Urinary bladder (tissue), 4 donors: ENCODE data around the gene TIMP1. TPM values are rescaled to one million over a fixed set of nuclear protein-coding genes. Genes with fewer than 3 reads are reported as not detected.
"Not testable (repeated sequence)": the region's sequence is repeated elsewhere in the genome, so short reads cannot be mapped to it uniquely, and the experiment has no call there.

Experiments
- DNase-seq: peaks from one replicate; pipeline ENCODE4 v3.0.0-alpha.2; 2015; ENCODE audit errors: extremely low spot score
- H3K27ac ChIP-seq: one replicate; pipeline ENCODE4 v1.5.1; 2013; ENCODE audit warnings: low read depth, mild to moderate bottlenecking, moderate library complexity
- H3K36me3 ChIP-seq: one replicate; pipeline ENCODE4 v1.6.1; 2013; ENCODE audit warnings: mild to moderate bottlenecking, moderate library complexity; ENCODE audit not compliant: insufficient read depth
- H3K4me1 ChIP-seq: one replicate; pipeline ENCODE4 v1.6.1; 2013; ENCODE audit warnings: mild to moderate bottlenecking, moderate library complexity; ENCODE audit not compliant: insufficient read depth
- H3K4me3 ChIP-seq: one replicate; pipeline ENCODE4 v1.5.1; 2013; ENCODE audit warnings: low read depth, low read length
- WGBS: extraction: QIAGEN DNeasy Blood & Tissue Kit; methylation state at CpG from one replicate; pipeline ENCODE4 v1.1.7; 2013; 5-methylcytosine and 5-hydroxymethylcytosine counted together
- polyA plus RNA-seq: library from polyadenylated mRNA; stranded (reverse); fragments of 200-250 nt; gene quantifications from one replicate; pipeline ENCODE4 v1.2.3, GENCODE V29; 2013
- total RNA-seq: library from RNA; depleted of rRNA; stranded (reverse); fragments of >200 nt; gene quantifications from one replicate; pipeline ENCODE4 v1.2.3, GENCODE V29; 2014
- donor health status: healthy with polysubstance abuse.
- donor health status: healthy.

Gene TIMP1
- total and polyA plus RNA-seq, 2 donors, result 77.2 to 555 TPM

DNA sequence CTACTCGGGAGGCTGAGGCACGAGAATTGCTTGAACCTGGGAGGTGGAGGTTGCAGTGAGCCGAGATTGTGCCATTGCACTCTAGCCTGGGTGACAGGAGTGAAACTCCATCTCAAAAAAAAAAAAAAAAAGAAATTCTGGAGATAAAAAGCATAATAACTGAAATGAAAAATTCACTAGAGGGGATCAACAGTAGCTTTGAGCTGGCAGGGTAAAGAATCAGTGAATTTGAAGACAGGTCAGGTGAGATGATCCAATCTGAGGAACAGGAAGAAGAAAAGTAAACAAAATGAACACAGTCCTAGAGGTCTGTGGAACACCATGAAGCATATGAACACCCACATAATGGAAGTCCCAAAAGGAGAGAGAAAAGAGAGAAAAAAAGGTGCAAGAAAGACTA is 15.0 kb downstream of the TIMP1 start:
- H3K27ac ChIP-seq, result no peak overlapping the region
- H3K4me1 ChIP-seq, result no peaks in the 10 kb centered on the region
- WGBS, result 93% methylated on average over 3 of the region's 3 CpGs
- H3K4me3 ChIP-seq, result no peak overlapping the region
- no peaks in the 10 kb centered on the region for H3K36me3 ChIP-seq
- DNase-seq, result no peak

DNA sequence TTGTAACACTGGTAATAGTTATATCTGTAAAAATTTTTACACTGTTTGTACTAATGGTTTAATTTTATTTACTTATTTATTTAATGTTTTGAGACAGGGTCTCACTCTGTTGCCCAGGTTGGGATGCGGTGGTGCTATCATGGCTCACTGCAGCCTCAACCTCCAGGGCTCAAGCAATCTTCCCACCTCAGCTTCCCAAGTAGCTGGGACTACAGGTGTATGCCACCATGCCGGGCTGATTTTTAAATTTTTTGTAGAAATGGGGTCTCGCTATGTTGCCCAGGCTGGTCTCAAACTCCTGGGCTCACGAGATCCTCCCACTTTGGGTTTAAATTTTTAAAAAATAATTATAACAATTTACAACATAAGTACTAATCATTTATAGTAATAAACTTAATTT is 20.9 kb downstream of the TIMP1 start:
- DNase-seq, H3K4me1 ChIP-seq, H3K27ac ChIP-seq, H3K4me3 ChIP-seq, H3K36me3 ChIP-seq: not testable (repeated sequence)
- WGBS, result 96% methylated on average over 4 of the region's 4 CpGs

DNA sequence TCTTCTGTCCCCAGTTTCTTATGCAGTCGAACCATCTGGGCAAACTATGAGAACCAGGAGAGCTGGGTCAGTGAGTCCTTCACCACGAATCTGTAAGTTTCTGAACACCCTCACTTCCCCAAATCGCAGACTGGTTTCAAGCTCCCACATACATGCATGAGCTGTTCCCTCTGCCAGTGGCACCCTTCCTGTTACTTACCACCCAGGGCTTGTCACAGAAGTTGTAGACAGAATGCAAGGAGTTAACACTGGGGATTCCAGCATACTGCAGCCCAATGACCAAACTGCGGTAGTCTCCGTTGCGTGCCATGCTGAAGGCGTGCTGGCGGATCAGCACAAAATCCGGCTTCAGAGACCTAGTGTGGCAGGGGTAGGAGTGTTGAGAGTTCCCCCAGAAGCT is 22.8 kb downstream of the TIMP1 start:
- Histone ChIP-seq H3K4me3 (no peak overlapping the region), H3K36me3 (no peaks in the 10 kb centered on the region), H3K4me1 (no peaks in the 10 kb centered on the region), H3K27ac (no peak overlapping the region)
- DNase-seq, result no peak
- WGBS, result 59% methylated on average over 9 of the region's 9 CpGs

DNA sequence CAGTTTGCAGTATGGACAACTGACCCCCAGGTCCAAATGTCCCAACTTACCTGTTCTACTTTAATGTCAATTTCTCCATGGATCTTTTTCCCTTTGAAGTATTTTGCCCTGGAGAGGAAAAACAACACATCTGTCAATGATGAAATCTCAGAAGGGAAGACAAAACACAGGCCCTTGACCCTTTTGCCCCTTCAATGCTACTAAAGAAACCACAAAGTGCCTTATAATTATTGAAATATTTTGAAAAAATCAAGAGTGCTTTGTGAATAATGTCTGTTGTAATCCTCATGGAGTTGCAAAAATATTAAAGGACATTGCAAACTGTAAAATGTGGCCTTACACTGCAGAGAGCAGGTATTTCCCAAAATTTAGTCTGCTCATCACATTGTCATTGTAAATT is 24.9 kb downstream of the TIMP1 start:
- Histone ChIP-seq H3K4me3 (no peak overlapping the region), H3K27ac (no peak overlapping the region), H3K36me3 (no peaks in the 10 kb centered on the region), H3K4me1 (no peaks in the 10 kb centered on the region)
- DNase-seq, result no peak

DNA sequence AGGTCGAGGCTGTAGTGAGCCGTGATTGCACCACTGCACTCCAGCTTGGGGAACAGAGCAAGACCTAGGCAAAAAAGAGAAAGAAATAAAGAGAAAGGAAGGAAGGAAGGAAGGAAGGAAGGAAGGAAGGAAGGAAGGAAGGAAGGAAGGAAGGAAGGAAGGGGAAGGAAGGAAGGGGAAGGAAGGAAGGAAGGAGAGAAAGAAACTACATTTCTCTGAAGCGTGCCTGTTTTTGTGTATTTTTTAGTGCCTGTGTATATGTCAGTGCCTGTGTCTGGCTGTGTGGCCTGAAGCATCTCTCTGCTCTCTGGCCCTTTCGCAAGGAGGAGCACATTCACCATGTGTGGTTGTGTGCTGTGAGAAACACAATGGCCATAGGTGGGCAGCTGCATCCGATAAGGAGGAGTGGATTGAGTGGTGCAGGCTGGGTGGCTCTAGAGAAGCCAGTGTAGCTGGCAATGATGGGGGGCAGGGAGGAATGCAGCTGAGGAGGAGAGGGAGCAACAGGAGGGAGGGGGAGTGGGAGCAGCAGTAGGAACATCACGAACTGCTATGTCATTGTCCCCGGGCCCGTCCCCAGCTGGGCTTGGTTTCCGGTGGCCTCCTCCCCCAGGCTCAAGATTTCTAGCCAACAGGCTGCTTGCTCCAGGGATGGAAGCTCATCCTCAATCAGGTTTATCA is 26.0 kb downstream of the TIMP1 start:
- no peaks in the 10 kb centered on the region for H3K36me3 ChIP-seq
- H3K4me1 ChIP-seq, result no peaks in the 10 kb centered on the region
- DNase-seq, result no peak
- WGBS, result 39% methylated on average over 9 of the region's 9 CpGs
- no peak overlapping the region for H3K27ac ChIP-seq
- H3K4me3 ChIP-seq, result no peak overlapping the region

DNA sequence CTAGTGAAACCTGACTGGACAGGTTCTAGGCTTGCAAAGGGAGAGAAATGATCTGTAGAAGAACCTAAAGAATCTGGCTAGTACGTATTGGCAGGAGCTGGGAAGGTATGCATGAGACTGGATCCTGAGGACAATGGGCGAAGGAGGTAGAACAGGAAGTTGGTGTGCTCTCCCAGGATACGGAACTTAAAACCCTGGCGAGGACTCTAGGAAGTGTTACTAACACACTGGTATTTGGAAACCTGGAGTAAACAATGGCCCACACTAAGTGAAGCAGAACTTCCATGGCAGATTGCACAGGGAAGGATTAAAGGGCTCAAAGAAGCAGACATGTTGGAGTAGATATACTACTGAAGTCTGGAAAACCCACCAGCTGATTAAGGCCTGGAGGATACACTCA is 28.3 kb downstream of the TIMP1 start:
- H3K36me3 ChIP-seq, result no peaks in the 10 kb centered on the region
- DNase-seq, result no peak
- H3K4me1 ChIP-seq, result no peaks in the 10 kb centered on the region
- H3K4me3 ChIP-seq, result no peak overlapping the region
- WGBS, result 63% methylated on average over 4 of the region's 4 CpGs
- no peak overlapping the region for H3K27ac ChIP-seq

DNA sequence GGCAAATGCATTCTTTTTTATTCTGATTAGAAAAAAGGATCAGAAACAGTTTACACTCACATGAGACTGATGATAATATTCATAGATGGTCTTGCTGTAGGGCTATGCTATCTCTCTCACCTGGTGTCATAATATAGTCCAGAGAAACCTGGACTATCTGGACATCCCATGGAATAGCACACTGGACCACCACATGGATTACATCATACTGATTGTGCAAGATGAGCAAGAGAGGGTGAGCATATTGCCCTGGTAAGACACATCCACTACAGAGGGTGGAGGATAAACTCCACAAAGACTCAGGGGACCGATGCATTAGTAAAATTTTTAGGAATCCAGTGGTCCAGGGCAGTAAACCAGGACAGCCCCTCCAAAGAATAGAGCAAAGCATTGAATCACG is 29.3 kb downstream of the TIMP1 start:
- Histone ChIP-seq H3K4me3 (no peak overlapping the region), H3K27ac (no peak overlapping the region), H3K36me3 (no peaks in the 10 kb centered on the region), H3K4me1 (no peaks in the 10 kb centered on the region)
- DNase-seq, result no peak
- 93% methylated on average over 2 of the region's 2 CpGs for WGBS

DNA sequence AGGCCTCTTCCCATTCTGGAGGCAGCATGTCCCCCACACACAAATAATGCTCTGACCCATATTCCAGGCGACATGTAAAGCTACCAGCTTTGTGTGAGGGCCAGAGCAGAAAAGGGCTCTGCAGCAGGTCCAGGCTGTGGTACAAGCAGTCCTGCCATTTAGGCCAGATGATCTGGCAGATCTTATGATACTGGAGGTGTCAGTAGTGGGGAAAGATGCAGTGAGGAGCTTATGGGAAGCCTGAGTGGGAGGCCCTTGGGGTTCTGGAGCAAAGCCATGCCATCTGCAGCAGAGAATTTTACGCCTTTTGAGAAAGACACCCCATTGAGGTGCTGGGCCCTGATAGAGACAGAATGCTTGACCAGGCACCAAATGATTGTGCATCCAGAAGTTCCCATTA is 29.7 kb downstream of the TIMP1 start:
- DNase-seq, result no peak
- no peaks in the 10 kb centered on the region for H3K36me3 ChIP-seq
- 85% methylated on average over 2 of the region's 2 CpGs for WGBS
- H3K27ac ChIP-seq, result no peak overlapping the region
- H3K4me1 ChIP-seq, result no peaks in the 10 kb centered on the region
- H3K4me3 ChIP-seq, result no peak overlapping the region

DNA sequence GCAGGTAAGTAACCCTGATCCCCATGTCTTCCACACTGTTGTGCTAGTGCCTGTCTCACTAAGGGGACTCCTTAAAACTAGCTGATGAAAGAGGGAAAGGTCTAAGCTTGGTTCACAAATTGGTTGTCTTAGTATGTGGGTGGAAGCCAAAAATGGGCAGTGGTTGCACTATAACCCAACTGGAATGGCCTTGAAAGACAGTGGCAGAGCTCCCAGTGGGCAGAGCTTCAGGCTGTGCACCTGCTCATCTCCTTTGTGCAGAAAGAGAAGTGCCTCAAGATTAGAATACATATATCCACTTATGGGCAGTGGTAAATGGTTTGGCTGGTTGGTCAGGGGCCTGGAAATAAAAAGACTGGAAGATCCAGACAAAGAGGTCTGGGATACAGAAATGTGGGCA is 30.2 kb downstream of the TIMP1 start:
- Histone ChIP-seq H3K4me3 (no peak overlapping the region), H3K27ac (no peak overlapping the region), H3K4me1 (no peaks in the 10 kb centered on the region), H3K36me3 (no peaks in the 10 kb centered on the region)
- DNase-seq, result no peak

DNA sequence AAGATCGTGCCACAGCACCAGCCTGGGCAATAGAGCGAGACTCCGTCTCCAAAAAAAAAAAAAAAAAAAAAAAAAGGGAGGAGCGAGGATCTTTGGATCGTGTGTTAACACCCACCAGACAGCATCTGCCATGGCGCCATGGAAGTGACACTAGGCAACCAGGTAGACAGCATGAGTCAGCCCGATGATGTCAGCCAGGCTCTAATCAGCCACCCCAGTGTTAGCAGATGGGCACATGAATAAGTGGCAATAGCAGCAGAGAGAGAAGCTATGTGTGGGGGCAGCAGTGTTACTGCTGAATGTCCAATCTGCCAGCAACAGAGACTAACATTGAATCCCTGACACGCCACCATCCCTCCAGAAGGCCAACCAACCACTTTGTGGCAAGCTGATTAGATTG is 30.8 kb downstream of the TIMP1 start:
- no peak overlapping the region for H3K27ac ChIP-seq
- H3K36me3 ChIP-seq, result no peaks in the 10 kb centered on the region
- no peaks in the 10 kb centered on the region for H3K4me1 ChIP-seq
- no peak for DNase-seq
- WGBS, result 90% methylated on average over 8 of the region's 8 CpGs
- no peak overlapping the region for H3K4me3 ChIP-seq

DNA sequence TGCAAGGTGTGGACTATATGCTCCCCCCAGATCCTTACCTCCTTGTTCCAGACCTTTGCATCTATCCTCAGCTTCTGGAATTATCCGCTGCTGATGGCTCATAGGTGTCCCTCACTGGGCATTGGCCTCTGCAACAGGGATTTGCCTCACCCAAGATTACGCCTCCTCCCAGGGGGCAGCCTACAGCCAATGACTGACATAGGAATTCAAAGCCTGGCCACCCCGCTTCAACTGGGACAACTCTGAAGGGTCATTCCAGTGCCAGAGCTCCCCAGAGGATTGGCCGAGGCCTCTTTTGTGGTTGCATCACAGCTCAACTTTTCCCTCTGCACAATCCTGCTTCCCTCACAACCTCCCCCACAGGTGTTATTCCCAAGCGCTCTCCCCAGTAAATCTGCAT is 32.4 kb downstream of the TIMP1 start:
- no peak overlapping the region for H3K27ac ChIP-seq
- 62% methylated on average over 5 of the region's 5 CpGs for WGBS
- DNase-seq, result no peak
- H3K4me1 ChIP-seq, result no peaks in the 10 kb centered on the region
- no peak overlapping the region for H3K4me3 ChIP-seq
- H3K36me3 ChIP-seq, result no peaks in the 10 kb centered on the region

DNA sequence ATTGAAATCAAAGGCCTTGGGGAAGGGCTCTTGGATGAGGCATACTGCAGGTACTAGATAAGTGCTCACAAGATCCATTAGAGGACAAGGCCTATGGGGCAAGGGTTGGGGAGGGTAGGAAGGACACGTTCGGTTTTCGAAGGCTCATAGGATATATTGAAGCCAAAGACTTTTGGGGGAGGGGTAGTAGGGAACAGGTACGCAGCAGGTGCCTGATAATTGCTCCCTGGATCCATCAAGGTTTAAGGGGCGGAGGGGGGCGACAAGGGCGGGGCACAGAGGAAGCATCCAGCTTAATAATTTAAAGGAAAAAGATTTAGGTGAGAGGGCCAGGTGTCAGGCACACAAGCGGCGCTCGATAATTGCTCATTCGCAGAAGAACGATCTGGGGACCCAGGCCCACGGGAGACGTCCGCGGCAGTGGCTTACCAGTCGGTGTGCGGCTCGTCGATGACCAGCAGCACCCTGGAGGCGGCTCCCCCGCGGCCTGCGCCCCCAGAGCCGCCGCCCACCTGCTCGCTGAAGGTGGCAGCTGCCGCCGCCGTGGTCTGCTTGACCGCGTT is 36.8 kb downstream of the TIMP1 start:
- Histone ChIP-seq H3K27ac (no peak overlapping the region), H3K4me1 (no peaks in the 10 kb centered on the region), H3K4me3 (no peak overlapping the region), H3K36me3 (no peaks in the 10 kb centered on the region)
- 25% methylated on average over 32 of the region's 32 CpGs for WGBS
- DNase-seq, result no peak

DNA sequence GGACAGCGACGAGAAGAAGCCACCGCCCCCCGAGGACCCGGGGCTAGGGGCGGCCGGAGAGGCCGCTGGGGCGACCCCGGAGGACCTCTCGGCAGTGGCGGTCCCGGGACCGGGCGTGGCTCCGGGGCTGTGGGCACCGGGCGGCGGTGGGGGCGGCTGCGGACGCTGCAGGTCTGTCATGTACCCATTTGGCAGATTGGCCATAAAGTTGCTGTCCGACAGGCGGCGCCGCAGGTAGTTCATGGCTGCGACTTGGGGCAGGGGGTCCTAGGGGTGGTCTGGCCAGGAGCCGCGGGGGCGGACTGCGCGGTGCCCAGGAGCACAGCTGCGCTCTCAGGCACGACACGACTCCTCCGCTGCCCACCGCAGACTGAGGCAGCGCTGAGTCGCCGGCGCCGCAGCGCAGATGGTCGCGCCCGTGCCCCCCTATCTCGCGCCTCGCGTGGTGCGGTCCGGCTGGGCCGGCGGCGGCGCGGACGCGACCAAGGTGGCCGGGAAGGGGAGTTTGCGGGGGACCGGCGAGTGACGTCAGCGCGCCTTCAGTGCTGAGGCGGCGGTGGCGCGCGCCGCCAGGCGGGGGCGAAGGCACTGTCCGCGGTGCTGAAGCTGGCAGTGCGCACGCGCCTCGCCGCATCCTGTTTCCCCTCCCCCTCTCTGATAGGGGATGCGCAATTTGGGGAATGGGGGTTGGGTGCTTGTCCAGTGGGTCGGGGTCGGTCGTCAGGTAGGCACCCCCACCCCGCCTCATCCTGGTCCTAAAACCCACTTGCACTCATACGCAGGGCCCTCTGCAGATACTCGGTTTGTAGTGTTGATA is 37.5 kb downstream of the TIMP1 start, which contains the start of gene SYN1:
Gene SYN1, minus strand, starts transcription at position 372 of the 817 bp plus-strand sequence. Its CDS starts 129 bp downstream, at position 243.
- no peak within 1 kb of the TSS for H3K27ac ChIP-seq
- H3K4me3 ChIP-seq, result peak within 1 kb of the TSS; percentile 22
- WGBS, result 1% methylated on average over 87 of the region's 88 CpGs
- no peaks in the 10 kb centered on the region for H3K36me3 ChIP-seq
- peak; percentile 26 for DNase-seq
- no peaks in the 10 kb centered on the region for H3K4me1 ChIP-seq

DNA sequence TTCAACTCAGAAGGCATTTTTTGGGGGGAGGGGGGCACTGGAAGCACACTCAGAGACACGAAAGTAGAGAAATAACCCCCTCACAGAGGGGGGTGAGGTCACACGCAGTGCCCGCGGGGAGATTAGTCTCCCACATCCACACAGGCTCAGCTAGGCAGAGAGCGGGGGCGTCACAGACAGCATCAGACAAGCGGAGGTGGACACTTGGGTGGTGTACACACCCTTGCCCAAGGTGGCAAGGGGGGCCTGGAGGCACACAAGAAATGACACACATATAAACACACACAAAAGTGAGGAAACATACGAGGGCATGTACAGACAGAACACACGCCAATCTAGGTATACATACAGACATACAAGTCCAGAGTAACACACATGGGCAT is 38.1 kb downstream of the TIMP1 start:
- no peak for DNase-seq
- WGBS, result 52% methylated on average over 9 of the region's 9 CpGs
- Histone ChIP-seq H3K4me1 (no peaks in the 10 kb centered on the region), H3K36me3 (no peaks in the 10 kb centered on the region), H3K4me3 (no peak overlapping the region), H3K27ac (no peak overlapping the region)
